ENCODE data around the gene C22orf39.

Gene C22orf39

GRCh38 chr22:19447330-19448075, at the start of gene C22orf39:
C22orf39 (minus strand) TSS chr22:19447711; CDS start chr22:19447688, 23 bp downstream.
- DNase-seq (ENCODE audit: low read depth in 2 of 2) = peak; percentile 68 to 70

DNA sequence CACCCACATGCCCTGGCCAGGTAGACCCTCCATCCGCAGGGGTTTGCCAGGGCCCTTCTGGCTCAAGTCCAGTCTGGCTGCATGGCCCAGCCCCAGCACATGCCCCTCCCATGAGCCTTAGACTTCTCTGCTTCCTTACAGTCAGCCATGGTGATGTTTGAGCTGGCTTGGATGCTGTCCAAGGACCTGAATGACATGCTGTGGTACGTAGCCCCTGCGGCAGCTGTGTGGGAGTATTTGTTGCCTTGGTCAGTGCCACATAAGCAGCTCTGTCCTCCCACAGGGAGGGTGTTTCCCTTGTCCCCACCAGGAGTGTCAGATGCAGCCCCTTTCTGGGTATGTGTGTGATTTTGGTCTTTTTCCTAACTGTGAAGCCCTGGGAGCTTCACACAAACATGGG, 49.7 kb upstream of the C22orf39 start:
- DNase-seq (ENCODE audit: low read depth in 2 of 2) = no peak

DNA sequence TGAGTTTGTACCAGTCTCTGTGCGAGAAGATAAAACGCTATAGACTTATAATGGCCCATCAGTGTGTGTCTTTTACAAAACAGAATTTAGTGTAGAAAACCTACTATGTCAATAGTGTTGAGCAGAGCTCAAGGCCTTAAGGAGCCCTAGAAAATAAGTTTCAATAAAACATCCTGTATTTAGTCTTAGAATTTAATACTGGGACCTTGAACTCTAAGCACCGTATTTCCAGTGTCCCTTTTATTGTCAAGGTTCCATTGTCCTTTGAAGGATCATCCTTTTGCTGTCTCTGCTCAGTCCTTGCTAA, 48.8 kb upstream of the C22orf39 start:
- no peak for DNase-seq (ENCODE audit: low read depth in 2 of 2)

- DNase-seq (ENCODE audit: low read depth in 2 of 2) = no peak
These were observed 48.2 kb upstream of the C22orf39 start for GRCh38 chr22:19495562-19496323.

DNA sequence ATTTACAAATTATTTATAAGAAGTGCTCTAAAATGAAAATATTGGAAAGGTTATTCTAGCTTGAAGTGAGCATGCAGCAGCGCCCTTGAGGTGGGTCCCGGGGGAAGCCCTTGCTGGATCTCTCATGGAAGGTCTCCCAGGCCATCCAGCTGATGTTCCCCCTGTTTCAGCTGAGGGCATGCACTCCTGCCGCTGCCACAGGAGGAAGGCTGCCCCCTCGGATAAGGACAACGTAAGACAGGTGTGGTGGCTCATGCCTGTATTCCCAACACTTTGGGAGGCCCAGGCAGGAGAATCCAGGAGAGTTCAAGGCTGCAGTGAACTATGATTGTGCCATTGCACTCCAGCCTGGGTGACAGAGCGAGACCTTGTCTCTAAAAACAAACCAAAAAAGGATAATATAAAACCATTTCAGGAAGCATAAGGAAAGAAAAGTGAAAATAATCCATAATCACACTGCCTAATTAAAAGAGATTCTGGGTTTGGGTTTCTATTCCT, 47.2 kb upstream of the C22orf39 start:
- no peak for DNase-seq (ENCODE audit: low read depth in 2 of 2)

DNA sequence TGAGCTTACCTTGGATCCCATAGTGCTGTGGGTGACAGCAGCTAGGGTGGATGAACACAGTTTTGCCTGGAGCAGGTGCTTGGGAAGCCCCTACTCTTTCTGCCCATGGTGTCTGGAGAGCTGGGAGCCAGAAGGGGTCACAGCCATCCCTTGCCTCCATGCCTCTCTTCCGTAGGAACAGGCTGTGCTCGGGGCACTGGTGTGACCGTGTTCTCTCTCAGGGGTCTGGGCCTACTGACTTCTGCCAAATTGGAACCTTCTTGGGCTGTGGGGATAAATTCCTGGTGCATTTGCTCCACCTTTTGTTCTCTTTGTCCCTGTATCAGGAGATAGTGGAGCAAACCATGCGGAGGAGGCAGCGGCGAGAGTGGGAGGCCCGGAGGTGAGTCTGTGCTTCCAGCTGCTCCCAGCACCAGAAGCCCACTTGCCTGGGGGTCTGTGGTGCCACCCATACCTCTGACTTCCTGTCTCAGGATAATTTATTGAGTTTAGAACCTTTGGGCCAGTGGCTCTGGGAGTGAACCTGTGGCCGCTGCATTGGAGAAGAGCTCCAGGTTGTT, 46.6 kb upstream of the C22orf39 start:
- DNase-seq (ENCODE audit: low read depth in 2 of 2) = no peak

GRCh38 chr22:19492504-19493174, 45.1 kb upstream of the C22orf39 start:
- DNase-seq (ENCODE audit: low read depth in 2 of 2) = no peak

DNA sequence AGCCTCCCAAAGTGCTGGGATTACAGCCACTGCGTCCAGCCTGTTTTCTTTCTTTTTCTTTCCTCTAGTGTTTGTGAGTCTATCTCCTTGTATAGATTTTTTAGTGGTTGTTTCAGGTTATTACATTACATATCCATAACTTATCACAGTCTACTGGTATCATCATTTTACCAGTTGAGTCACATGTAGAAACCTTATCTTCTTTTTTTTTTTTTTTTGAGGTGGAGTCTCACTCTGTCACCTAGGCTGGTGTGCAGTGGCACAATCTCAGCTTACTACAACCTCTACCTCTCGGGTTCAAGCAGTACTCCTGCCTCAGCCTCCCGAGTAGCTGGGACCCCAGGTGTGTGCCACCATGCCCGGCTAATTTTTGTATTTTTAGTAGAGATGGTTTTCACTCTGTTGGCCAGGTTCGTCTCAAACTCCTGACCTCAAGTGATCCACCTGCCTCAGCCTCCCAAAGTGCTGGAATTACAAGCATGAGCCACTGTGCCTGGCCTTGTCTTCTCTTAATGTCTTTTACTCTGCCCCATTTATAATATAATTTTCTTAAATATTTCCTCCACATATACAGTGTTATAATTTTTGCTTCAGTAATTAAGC, 43.2 kb upstream of the C22orf39 start:
- DNase-seq (ENCODE audit: low read depth in 2 of 2) = no peak

- no peak for DNase-seq (ENCODE audit: low read depth in 2 of 2)
These were observed 41.7 kb upstream of the C22orf39 start for GRCh38 chr22:19488884-19489843.

DNA sequence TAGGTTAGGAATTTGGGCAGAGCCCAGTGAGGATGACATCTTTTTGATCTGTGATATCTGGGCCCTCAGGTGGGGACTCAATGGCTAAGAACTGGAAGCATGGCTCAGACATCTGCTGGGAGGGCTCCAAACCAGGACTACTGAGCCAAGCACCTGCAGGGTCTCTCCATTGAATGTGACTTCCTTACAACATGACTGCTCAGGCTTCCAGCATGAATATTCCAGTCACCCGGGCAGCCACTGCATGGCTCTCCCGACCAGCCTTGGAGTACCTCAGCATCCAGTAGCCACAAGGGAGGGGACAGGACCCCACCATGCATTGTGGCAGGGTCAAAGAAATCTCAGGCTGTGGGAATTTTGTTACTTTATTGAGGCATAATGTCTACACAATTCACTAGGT, 40.8 kb upstream of the C22orf39 start:
- no peak for DNase-seq (ENCODE audit: low read depth in 2 of 2)

GRCh38 chr22:19483481-19484244, 36.2 kb upstream of the C22orf39 start:
- no peak for DNase-seq (ENCODE audit: low read depth in 2 of 2)

DNA sequence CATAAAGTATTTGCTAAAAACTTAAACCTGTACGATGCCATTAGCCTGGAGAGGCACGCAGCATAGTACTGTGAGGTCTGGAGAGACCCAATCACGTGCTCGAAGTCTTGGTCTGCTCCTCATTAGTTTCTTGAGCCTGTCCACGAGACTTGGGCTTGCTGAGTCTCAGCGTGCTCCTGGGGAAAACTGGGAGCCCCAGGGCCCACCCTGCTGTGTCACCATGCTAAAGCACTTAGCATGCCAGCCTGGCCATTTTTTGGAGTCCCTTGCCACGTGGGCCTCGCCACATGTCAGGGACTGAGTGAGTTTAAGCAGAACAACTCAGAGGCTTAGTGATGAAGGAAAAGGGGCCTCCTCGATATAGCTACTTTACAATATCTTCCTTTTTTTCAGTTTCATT, 34.8 kb upstream of the C22orf39 start:
- DNase-seq (ENCODE audit: low read depth in 2 of 2) = no peak

DNA sequence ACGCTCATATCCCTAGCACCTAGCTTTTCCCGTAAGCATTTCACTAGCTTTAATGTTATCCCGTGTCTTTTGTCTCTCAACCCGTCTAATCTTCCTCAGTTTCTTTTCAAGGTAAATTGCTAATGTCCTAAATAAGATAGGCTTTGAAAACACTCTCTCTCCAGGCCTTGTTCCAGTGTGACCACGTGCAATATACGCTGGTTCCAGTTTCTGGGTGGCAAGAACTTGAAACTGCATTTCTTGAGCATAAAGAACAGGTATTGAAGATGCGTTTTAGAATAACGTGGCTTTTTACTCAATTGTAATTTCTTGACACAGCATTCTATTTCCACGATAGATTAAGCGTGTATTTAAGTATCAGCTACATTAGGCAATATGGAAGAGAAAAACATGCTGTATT, 33.3 kb upstream of the C22orf39 start:
- DNase-seq (ENCODE audit: low read depth in 2 of 2) = no peak

DNA sequence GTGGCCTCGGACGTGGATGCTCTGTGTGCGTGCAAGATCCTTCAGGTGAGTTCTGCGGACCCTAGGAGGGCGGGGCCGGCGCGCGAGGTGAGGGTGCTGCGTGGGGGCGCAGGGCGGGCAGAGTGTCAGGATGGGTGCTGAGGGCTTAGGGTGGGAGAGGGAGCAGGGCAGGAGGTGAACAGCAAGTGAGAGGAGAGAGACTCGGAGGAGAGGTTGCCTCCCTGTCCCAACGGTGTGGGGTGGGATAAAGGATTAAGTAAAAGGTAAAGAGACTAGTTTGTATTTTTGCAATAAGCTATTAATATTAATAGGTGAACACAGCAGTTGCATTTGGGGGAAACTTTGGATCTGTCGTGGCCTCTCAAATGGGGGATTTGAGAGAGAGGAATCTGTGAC, 32.7 kb upstream of the C22orf39 start:
- DNase-seq (ENCODE audit: low read depth in 2 of 2) = no peak

DNA sequence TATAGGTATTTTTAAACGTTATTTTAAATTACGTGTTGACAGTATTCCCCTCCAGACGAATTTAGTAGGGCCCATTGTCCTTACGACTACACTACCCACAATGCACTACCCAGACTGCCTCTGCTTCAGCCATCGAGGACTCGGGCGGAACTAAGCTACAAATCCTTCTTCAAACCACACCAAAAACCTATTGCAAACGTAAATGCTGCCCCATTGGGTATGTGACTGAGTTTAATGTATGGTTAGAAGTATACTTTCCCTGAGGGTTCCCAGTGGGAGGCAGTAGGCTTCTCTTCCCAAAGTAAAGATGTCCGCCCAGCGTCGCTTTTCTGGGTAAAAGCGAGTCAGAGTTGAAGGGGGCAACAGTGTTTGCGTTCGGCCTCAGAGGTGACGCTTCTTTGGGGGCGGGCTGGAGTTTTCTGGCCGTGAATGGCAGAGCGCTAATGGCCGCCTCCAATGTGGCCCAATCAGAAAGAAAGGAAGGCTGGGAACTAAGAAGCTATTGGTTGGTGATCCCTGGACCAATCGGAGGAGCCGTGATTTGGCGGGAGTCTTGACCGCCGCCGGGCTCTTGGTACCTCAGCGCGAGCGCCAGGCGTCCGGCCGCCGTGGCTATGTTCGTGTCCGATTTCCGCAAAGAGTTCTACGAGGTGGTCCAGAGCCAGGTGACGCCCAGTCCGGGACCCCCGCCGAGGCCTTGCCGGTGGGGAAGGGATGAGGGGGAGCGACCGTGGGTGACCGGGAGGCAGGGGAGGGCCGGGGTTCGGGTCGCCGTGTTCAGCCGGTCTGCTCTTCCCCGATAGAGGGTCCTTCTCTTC, 32.1 kb upstream of the C22orf39 start, which contains the start of gene CDC45:
CDC45 (plus strand) TSS at position 566 of the 818 bp plus-strand sequence; CDS start at position 615, 49 bp downstream.
- peak; percentile 86 for DNase-seq (ENCODE audit: low read depth in 2 of 2)

GRCh38 chr22:19478901-19479354, 31.4 kb upstream of the C22orf39 start, which contains the start of gene UFD1:
UFD1 (minus strand) TSS chr22:19479193; CDS start chr22:19479085, 108 bp downstream.
- DNase-seq (ENCODE audit: low read depth in 2 of 2) = peak; percentile 53 to 57

GRCh38 chr22:19478045-19478900, 30.8 kb upstream of the C22orf39 start:
- no peak for DNase-seq (ENCODE audit: low read depth in 2 of 2)
